CD4-positive, alpha-beta T cell treated with Interleukin-12 subunit alpha and Interleukin-12 subunit beta, for 1 hour (primary cell): Measurements from ENCODE around the gene LARP1.
"Not testable (repeated sequence)": the region's sequence is repeated elsewhere in the genome, so short reads cannot be mapped to it uniquely, and the experiment has no call there.

Experiments used
- DNase-seq: peaks from one replicate; pipeline ENCODE4 v3.0.0-alpha.2; 2020

Gene LARP1

GRCh38 chr5:154831451-154831850 lies 76.3 kb downstream of the LARP1 start:
- DNase-seq: no peak

DNA sequence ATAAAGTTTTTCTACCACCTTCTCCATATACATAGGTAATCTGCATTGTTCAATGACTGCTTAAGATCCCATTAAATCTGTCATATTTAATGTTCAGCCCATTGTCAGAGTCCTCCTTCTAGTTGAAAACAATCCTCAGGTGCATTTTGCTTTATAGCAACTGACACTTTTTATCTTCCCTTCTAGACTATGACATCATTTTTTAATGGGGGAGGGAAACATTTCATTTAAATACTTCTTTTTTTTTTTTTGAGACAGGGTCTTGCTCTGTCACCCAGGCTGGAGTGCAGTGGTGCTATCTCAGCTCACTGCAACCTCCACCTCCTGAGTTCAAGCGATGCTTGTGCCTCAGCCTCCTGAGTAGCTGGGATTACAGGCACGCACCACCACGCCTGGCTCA lies 77.6 kb downstream of the LARP1 start:
- not testable (repeated sequence) for DNase-seq

- no peak for DNase-seq
Measured at GRCh38 chr5:154834053-154834452, 78.9 kb downstream of the LARP1 start.

DNA sequence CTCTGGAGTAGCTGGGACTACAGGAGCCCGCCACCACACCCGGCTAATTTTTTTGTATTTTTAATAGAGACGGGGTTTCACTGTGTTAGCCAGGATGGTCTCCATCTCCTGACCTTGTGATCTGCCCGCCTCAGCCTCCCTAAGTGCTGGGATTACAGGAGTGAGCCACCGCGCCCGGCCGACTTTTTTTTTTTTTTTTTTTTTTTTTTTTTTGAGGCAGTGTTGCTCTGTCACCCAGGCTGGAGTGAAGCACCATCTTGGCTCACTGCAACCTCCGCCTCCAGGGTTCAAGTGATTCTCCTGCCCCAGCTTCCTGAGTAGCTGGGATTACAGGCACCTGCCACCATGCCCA lies 80.5 kb downstream of the LARP1 start:
- not testable (repeated sequence) for DNase-seq

GRCh38 chr5:154836225-154836624 lies 81.0 kb downstream of the LARP1 start:
- no peak for DNase-seq

DNA sequence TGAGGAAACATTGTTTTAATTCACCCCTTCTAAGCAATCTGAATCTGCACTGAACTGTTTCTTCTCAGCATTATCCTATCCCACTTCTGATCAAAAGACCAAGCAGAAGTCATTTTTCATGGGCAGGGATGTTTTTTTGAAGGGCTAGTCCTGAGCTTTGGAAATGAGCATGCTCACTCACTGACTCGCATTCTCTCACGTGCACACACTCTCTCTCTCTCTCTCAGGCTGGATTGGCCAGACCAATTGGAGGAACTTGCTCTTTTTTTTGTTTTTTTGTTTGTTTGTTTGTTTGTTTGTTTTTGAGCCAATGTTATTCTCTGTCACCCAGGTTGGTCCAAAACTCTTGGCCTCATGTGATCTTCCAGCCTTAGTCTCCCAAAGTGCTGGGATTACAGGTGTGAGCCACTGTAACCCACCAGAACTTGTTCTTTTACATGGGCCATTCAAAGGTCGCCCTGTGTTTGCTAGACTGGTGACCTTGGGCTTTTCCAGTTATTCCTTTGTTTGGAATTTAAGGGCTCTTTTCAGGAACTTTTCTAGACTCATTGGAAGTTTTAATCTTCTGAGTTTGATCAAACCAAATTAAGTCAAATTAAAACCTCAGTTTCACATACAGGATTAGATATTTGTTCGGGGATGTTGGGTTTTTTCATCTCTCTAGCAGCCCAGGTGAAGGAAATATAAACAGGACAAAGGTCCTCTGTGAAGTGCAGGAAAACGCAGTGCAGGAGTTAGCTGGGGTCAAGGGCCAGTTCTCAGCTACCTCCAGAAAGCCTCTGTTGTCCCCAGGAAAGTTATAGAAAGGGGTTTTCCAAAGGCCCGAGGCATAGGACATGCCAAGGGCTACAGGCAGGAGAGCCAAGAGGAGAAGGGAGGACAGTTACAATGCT lies 82.1 kb downstream of the LARP1 start:
- DNase-seq: no peak

- no peak for DNase-seq
Measured at GRCh38 chr5:154840435-154841272, 85.5 kb downstream of the LARP1 start.

- DNase-seq: no peak
Measured at GRCh38 chr5:154841273-154841661, 86.1 kb downstream of the LARP1 start.

- DNase-seq: no peak
Measured at GRCh38 chr5:154842689-154843530, 87.7 kb downstream of the LARP1 start.

GRCh38 chr5:154844809-154845208 lies 89.6 kb downstream of the LARP1 start:
- no peak for DNase-seq

DNA sequence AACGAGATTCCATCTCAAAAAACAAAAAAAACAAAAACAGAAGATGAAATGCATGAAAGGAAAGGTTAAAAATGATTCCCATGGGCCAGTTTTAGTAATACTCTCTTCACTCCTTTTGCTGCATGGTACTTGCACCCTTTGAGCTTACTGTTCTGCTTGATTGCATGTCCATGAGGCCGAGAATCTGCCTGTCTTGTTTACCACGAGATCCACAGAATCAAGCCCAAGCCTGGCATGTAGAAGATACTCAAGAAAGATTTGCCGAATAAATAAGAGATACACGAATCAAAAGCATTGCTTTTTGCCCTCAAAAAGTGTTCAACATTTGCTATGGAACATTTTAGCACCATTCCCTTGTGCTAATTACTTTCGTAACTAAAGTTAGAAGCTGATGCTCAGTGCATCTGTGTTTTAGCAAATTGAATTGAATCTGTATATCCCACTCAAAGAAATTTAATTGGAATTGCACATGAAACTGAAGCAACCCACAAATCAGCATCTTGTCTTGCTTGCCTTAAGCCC lies 94.1 kb downstream of the LARP1 start:
- DNase-seq: no peak

DNA sequence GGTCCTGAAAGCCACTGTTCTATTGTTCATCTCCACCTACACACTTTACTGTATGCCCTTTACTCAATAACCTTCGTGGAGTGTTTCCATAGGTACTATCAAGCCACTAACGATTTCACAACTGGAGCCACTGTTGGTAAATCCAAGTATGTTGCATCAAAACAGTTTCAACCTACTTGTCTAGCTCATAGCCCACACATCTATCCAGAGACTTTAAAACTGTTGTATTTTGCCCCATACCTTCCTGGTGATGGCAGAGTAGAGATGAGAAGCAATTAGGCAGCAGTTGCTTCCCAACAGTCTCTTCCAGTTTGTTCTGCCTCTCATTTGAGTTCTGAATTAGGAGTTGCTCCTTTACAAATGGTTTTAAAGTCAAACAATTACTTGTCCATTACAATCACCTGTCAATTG lies 94.6 kb downstream of the LARP1 start:
- DNase-seq: no peak

- no peak for DNase-seq
Measured at GRCh38 chr5:154850255-154851062, 95.3 kb downstream of the LARP1 start, which contains the start of gene FAXDC2. Gene FAXDC2 (minus strand): TSS chr5:154850603. CDS start chr5:154838178, 12,425 bp downstream.

- DNase-seq: no peak
Measured at GRCh38 chr5:154851351-154851750, 96.2 kb downstream of the LARP1 start.

- peak; percentile 92 for DNase-seq
Measured at GRCh38 chr5:154857530-154858296, 102.5 kb downstream of the LARP1 start.

DNA sequence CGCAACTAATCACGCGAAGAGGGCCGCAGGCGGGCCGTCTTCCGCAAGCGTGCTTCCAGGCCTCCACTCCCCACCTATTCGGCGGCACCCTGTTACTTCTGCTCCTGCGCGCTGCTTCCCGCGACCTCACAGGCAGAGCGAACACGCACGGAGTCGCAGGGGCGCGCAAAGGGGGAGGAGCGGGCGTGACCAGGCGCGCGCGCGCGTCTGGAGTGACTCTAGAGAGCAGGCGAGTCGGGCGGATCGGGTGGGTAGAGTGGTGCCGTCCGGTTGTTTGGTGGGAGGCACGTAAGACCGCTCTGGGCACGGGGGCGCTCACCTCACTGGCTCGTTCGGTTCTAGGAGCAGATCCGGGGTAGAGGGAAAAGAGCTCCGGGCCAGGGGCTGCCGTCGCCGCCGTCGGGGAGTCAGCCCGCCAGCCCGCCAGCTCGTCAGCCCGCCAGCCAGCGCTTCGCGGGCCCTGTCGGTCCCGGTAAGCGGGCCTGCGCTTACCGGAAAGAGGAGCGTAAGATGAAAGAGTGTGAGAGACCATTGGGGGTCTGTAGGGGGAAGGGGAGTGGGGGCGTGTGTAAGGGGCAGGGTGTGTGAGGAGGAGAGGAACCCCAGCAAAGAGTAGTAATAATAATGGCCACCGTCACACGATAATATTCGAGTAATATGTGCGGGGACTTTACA lies 103.3 kb downstream of the LARP1 start, which contains the start of gene CNOT8:
Gene CNOT8, plus strand, starts transcription at position 331 of the 675 bp plus-strand sequence. CDS start 4,652 bp downstream, outside the sequence.
- DNase-seq: peak; percentile 97

- DNase-seq: peak; percentile 41
Measured at GRCh38 chr5:154858972-154859871, 104.0 kb downstream of the LARP1 start.

GRCh38 chr5:154860123-154860522 lies 104.9 kb downstream of the LARP1 start:
- no peak for DNase-seq

- DNase-seq: no peak
Measured at GRCh38 chr5:154860765-154861164, 105.6 kb downstream of the LARP1 start.
